ENCODE data around the gene TOB1. TPM values are rescaled to one million over a fixed set of nuclear protein-coding genes. Genes with fewer than 3 reads are reported as not detected.

Gene TOB1
- total RNA-seq, 4 donors from 2014 or later, result 130 to 156 (median 142) TPM

GRCh38 chr17:50835301-50836234 is 30.6 kb downstream of the TOB1 start, which contains the start of gene WFIKKN2:
Gene WFIKKN2, plus strand, starts transcription at chr17:50835586. Its CDS starts 352 bp downstream, at chr17:50835938.
- intact Hi-C loops (cut with DNase I; ENCODE audit: low total_unique reads), result no loop called here
- TF ChIP-seq POLR2A (IDR thresholded peaks at IDR 0.05), result no peak
- TF ChIP-seq, protein P1, sequence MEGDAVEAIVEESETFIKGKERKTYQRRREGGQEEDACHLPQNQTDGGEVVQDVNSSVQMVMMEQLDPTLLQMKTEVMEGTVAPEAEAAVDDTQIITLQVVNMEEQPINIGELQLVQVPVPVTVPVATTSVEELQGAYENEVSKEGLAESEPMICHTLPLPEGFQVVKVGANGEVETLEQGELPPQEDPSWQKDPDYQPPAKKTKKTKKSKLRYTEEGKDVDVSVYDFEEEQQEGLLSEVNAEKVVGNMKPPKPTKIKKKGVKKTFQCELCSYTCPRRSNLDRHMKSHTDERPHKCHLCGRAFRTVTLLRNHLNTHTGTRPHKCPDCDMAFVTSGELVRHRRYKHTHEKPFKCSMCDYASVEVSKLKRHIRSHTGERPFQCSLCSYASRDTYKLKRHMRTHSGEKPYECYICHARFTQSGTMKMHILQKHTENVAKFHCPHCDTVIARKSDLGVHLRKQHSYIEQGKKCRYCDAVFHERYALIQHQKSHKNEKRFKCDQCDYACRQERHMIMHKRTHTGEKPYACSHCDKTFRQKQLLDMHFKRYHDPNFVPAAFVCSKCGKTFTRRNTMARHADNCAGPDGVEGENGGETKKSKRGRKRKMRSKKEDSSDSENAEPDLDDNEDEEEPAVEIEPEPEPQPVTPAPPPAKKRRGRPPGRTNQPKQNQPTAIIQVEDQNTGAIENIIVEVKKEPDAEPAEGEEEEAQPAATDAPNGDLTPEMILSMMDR (IDR thresholded peaks at IDR 0.05), result no peak
- 63 to 65% methylated on average over 39 of the region's 39 CpGs for WGBS, 2 donors
- H3K4me3 ChIP-seq (ENCODE audit: low read depth, poor library complexity, severe bottlenecking), result no peak within 1 kb of the TSS
- peak in 1 of 2 donors; percentile 81 for DNase-seq (ENCODE audit: low spot score in 2 of 2)

DNA sequence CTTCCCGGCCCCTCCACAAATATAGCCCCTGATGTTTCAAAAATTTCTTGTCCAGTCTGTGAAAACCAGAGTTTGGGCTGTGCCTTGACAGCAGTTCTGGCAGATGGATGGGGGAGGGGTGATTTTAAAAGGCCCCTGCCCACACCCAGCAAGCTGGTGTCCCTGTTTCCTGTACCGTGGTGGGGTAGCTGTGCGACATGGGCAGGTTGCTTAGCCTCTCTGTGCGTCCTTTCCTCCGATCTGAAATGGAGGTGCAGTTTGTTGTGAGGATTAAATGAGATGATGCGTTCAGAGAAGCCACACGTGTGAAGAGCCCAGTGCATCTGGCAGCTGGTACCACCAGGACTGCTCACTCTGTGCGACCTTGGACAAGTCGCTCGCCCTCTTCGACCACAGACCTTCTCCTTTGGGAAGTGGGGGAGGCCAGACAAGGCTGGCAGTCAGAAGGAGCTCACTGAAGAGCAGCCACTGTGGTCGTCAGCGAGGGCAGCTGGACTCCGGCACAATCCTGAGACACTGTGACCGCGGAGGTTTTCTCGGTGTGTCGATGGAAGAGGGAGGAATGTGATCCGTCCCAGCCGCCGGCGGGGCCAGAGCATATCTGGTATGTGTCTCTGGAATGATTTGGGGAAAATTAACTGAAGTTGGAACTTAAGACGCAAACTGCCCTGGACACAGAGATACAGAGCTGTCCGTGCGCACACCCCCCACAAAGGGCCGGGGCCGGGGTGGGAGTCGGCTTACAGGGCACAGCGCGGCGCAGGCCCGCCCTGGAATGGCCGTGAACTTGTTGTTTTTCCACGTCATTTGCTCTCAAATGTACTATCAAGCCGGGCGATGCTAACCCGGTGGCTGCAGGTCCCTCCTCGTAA is 31.5 kb downstream of the TOB1 start:
- 60 to 80% methylated on average over 38 of the region's 38 CpGs for WGBS, 2 donors
- intact Hi-C loops (cut with DNase I; ENCODE audit: low total_unique reads), result no loop called here
- TF ChIP-seq, protein P1 (IDR thresholded peaks at IDR 0.05), result no peak
- TF ChIP-seq POLR2A (IDR thresholded peaks at IDR 0.05), result no peak
- H3K4me3 ChIP-seq (ENCODE audit: low read depth, poor library complexity, severe bottlenecking), result no peak overlapping the region
- DNase-seq (ENCODE audit: low spot score in 2 of 2), result peak in 1 of 2 donors; percentile 78

- WGBS, 2 donors, result 83 to 87% methylated on average over 38 of the region's 38 CpGs
- H3K4me3 ChIP-seq (ENCODE audit: low read depth, poor library complexity, severe bottlenecking), result no peak overlapping the region
- intact Hi-C loops (cut with DNase I; ENCODE audit: low total_unique reads), result no loop called here
- no peak for DNase-seq (ENCODE audit: low spot score in 2 of 2)
- TF ChIP-seq, protein P1 (IDR thresholded peaks at IDR 0.05), result no peak
- TF ChIP-seq POLR2A (IDR thresholded peaks at IDR 0.05), result no peak
Observed at GRCh38 chr17:50833510-50834428, 32.4 kb downstream of the TOB1 start.

- 63 to 80% methylated on average over 13 of the region's 13 CpGs for WGBS, 2 donors
- H3K4me3 ChIP-seq (ENCODE audit: low read depth, poor library complexity, severe bottlenecking), result no peak overlapping the region
- DNase-seq (ENCODE audit: low spot score in 2 of 2), result no peak
- TF ChIP-seq, protein P1 (IDR thresholded peaks at IDR 0.05), result no peak
- no peak for TF ChIP-seq POLR2A (IDR thresholded peaks at IDR 0.05)
- intact Hi-C loops (cut with DNase I; ENCODE audit: low total_unique reads), result no loop called here
Observed at GRCh38 chr17:50832864-50833381, 33.2 kb downstream of the TOB1 start.
